H9 (cell line): ENCODE results near the gene P4HB. TPM values are rescaled to one million over a fixed set of nuclear protein-coding genes. Genes with fewer than 3 reads are reported as not detected.

Source experiments
- DNase-seq: peaks from one replicate; pipeline ENCODE4 v3.0.0-alpha.2; 2017
- H2AFZ ChIP-seq: one replicate; pipeline ENCODE4 v1.6.1; 2013; ENCODE audit warnings: mild to moderate bottlenecking, low read length, control low read depth, moderate library complexity
- H2AK5ac ChIP-seq: 2 replicates; pipeline ENCODE4 v1.6.1; 2013; ENCODE audit warnings: low read length, control low read depth, mixed read lengths; ENCODE audit not compliant: insufficient read length
- H2BK120ac ChIP-seq: one replicate; pipeline ENCODE4 v1.6.1; 2013; ENCODE audit warnings: low read depth, mild to moderate bottlenecking, low read length, control low read depth, inconsistent platforms; ENCODE audit not compliant: poor library complexity, severe bottlenecking
- H2BK12ac ChIP-seq: 2 replicates; pipeline ENCODE4 v1.6.1; 2013; ENCODE audit warnings: low read length, control low read depth, mixed read lengths, low read depth; ENCODE audit not compliant: insufficient read length
- H2BK15ac ChIP-seq: 2 replicates; pipeline ENCODE4 v1.6.1; 2013; ENCODE audit warnings: low read depth, low read length, control low read depth
- H2BK20ac ChIP-seq: one replicate; pipeline ENCODE4 v1.6.1; 2013; ENCODE audit warnings: low read depth, mild to moderate bottlenecking, low read length, control low read depth, inconsistent platforms; ENCODE audit not compliant: poor library complexity, severe bottlenecking
- H2BK5ac ChIP-seq: 2 replicates; pipeline ENCODE4 v1.6.1; 2013; ENCODE audit warnings: low read length, control low read depth, mixed read lengths; ENCODE audit not compliant: insufficient read length
- H3K14ac ChIP-seq: 2 replicates; pipeline ENCODE4 v1.6.1; 2013; ENCODE audit warnings: low read length, control low read depth; ENCODE audit not compliant: insufficient read depth
- H3K18ac ChIP-seq: 2 replicates; pipeline ENCODE4 v1.6.1; 2013; ENCODE audit warnings: low read depth, mild to moderate bottlenecking, mixed read lengths, low read length, control low read depth; ENCODE audit not compliant: insufficient read length
- H3K23ac ChIP-seq: 2 replicates; pipeline ENCODE4 v1.6.1; 2013; ENCODE audit warnings: low read length, control low read depth, mixed read lengths, low read depth; ENCODE audit not compliant: insufficient read length
- H3K23me2 ChIP-seq: 2 replicates; pipeline ENCODE4 v1.6.1; 2013; ENCODE audit warnings: low read depth, mild to moderate bottlenecking, mixed read lengths, low read length, control low read depth; ENCODE audit not compliant: insufficient read length, poor library complexity, severe bottlenecking
- H3K27ac ChIP-seq: 2 replicates; pipeline ENCODE4 v1.5.1; 2013; ENCODE audit warnings: low read length, control low read depth, mixed read lengths, low read depth; ENCODE audit not compliant: insufficient read length
- H3K27me3 ChIP-seq: 2 replicates; pipeline ENCODE4 v1.6.1; 2013; ENCODE audit warnings: low read length, control low read depth, inconsistent platforms; ENCODE audit not compliant: insufficient read depth
- H3K4ac ChIP-seq: 2 replicates; pipeline ENCODE4 v1.6.1; 2013; ENCODE audit warnings: low read depth, mild to moderate bottlenecking, control low read depth, inconsistent platforms, low read length, moderate library complexity
- H3K4me1 ChIP-seq: 2 replicates; pipeline ENCODE4 v1.6.1; 2013; ENCODE audit warnings: low read length, control low read depth, inconsistent platforms; ENCODE audit not compliant: insufficient read depth
- H3K4me2 ChIP-seq: 2 replicates; pipeline ENCODE4 v1.6.1; 2013; ENCODE audit warnings: low read length, control low read depth, mixed read lengths; ENCODE audit not compliant: insufficient read length, insufficient read depth
- H3K56ac ChIP-seq: 2 replicates; pipeline ENCODE4 v1.6.1; 2013; ENCODE audit warnings: low read depth, mild to moderate bottlenecking, mixed read lengths, low read length, control low read depth; ENCODE audit not compliant: insufficient read length
- H3K79me1 ChIP-seq: 2 replicates; pipeline ENCODE4 v1.6.1; 2013; ENCODE audit warnings: low read depth, mild to moderate bottlenecking, moderate library complexity, low read length, control low read depth, inconsistent platforms; ENCODE audit not compliant: insufficient read depth, poor library complexity, severe bottlenecking
- H3K79me2 ChIP-seq: 2 replicates; pipeline ENCODE4 v1.6.1; 2013; ENCODE audit warnings: low read length, control low read depth, inconsistent platforms; ENCODE audit not compliant: insufficient read depth
- H3K9ac ChIP-seq: 2 replicates; pipeline ENCODE4 v1.6.1; 2013; ENCODE audit warnings: low read length, control low read depth, mixed read lengths; ENCODE audit not compliant: insufficient read length; ENCODE audit errors: extremely low read depth
- H3K9me3 ChIP-seq: one replicate; pipeline ENCODE4 v1.6.1; 2013; ENCODE audit warnings: low read depth, low read length, inconsistent platforms; ENCODE audit not compliant: control insufficient read depth
- H3T11ph ChIP-seq: one replicate; pipeline ENCODE4 v1.6.1; 2013; ENCODE audit warnings: mild to moderate bottlenecking, low read length, control low read depth, inconsistent platforms
- H4K20me1 ChIP-seq: one replicate; pipeline ENCODE4 v1.6.1; 2013; ENCODE audit not compliant: control insufficient read depth, insufficient read length, insufficient read depth
- H4K5ac ChIP-seq: 2 replicates; pipeline ENCODE4 v1.6.1; 2013; ENCODE audit warnings: low read depth, mild to moderate bottlenecking, mixed read lengths, low read length, control low read depth; ENCODE audit not compliant: insufficient read length
- H4K8ac ChIP-seq: replicated peaks from 2 replicates; pipeline ENCODE4 v1.6.1; 2013; ENCODE audit warnings: low read length, control low read depth, mixed read lengths, low read depth; ENCODE audit not compliant: insufficient read length
- H4K91ac ChIP-seq: 2 replicates; pipeline ENCODE4 v1.6.1; 2013; ENCODE audit warnings: low read depth, mild to moderate bottlenecking, moderate library complexity, mixed read lengths, low read length, control low read depth; ENCODE audit not compliant: insufficient read length
- H3K27ac Mint-ChIP-seq, 3 experiments: 2 replicates in 2 of 3; 3 replicates in 1 of 3; pipeline ENCODE4 v1.8.0; 2020 to 2021; ENCODE audit warnings: mixed read lengths in 3 of 3, mild to moderate bottlenecking in 1 of 3, moderate library complexity in 1 of 3
- H3K27me3 Mint-ChIP-seq: 2 replicates; pipeline ENCODE4 v1.8.0; 2021; ENCODE audit warnings: low read depth, mild to moderate bottlenecking, moderate library complexity, mixed read lengths
- H3K36me3 Mint-ChIP-seq, 3 experiments: 2 replicates in 2 of 3; 3 replicates in 1 of 3; pipeline ENCODE4 v1.8.0; 2020 to 2021; ENCODE audit warnings: low read depth in 3 of 3, mixed read lengths in 3 of 3; ENCODE audit not compliant: insufficient read depth in 1 of 3
- H3K4me1 Mint-ChIP-seq, 2 experiments: 2 replicates each; pipeline ENCODE4 v1.8.0; 2020; ENCODE audit warnings: mixed read lengths in 2 of 2
- H3K4me3 Mint-ChIP-seq, 2 experiments: 2 replicates in 1 of 2; 3 replicates in 1 of 2; pipeline ENCODE4 v1.8.0; 2020 to 2021; ENCODE audit warnings: mild to moderate bottlenecking in 2 of 2, mixed read lengths in 2 of 2, moderate library complexity in 1 of 2
- H3K9me3 Mint-ChIP-seq, 2 experiments: 2 replicates in 1 of 2; 3 replicates in 1 of 2; pipeline ENCODE4 v1.8.0; 2020; ENCODE audit warnings: mild to moderate bottlenecking in 2 of 2, mixed read lengths in 2 of 2, moderate library complexity in 1 of 2
- WGBS: extraction: QIAGEN DNeasy Blood & Tissue Kit; methylation state at CpG from one replicate; pipeline ENCODE4 v1.1.7; 2013; ENCODE audit warnings: missing lambda C conversion rate, low lambda C conversion rate, mixed read lengths; ENCODE audit not compliant: insufficient read length; ENCODE audit errors: extremely low coverage; 5-methylcytosine and 5-hydroxymethylcytosine counted together
- total RNA-seq: library from RNA; stranded (reverse); gene quantifications from 2 replicates; pipeline ENCODE4 v1.2.1, GENCODE V29; 2021
- TF ChIP-seq, protein P1 (sequence below): fragments of 200-600 bp; sonication (generic); conservative IDR thresholded peaks from 3 replicates; pipeline ENCODE4 v1.8.0; 2021; ENCODE audit warnings: antibody characterized with exemption, mild to moderate bottlenecking

The P4HB gene
- total RNA-seq, 1 experiment from 2014 or later: 366 TPM

DNA sequence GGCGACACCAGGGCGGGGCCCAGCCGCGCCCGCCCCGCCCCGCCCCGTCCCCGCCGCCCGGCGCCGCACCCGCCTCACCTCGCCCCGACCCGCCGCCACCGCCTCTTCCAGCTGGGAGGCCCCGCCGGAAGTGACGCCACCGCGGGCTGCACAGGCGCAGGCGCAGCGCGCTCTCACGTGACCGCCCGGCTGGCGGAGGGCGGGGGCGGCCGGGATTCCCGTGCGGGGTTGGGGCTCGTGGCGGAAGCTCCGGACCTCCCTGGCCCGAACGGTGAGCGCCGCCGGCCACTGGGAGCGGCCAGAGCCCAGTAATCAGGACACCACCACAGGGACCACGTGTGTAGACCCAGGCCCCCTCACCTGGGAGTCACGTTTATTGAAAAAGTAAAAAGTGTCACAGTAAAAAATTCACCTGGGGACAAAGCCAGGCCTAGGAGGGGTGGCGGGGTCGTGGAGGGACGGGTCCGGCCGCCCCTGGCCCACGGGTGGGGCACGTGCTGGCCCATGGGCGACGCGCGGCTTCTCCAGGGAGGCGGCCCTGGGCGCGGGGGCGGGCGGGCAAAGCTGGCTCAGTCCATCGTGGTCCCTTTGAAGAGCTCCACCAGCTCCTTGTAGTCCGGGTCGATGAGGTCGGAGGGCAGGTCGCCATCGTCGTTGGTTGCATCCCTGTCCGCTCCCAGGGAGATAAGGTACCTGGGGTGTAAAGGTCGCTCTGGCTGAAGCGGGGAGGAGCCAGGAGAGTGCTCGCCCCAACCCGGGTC lies 27.0 kb downstream of the P4HB start, which contains the start of gene MCRIP1:
Gene MCRIP1, minus strand, starts transcription at position 132 of the 761 bp plus-strand sequence. CDS start 8,785 bp downstream, outside the sequence.
- H3K9ac ChIP-seq: peak within 1 kb of the TSS; percentile 98
- H3K9me3 ChIP-seq: no peaks in the 10 kb centered on the region
- no CpG with 5 or more reads among the region's 76 CpGs for WGBS
- peak within 1 kb of the TSS; percentile 56 for H4K8ac ChIP-seq
- H3K27ac Mint-ChIP-seq: peak within 1 kb of the TSS; percentile 83 to 96 (median 84); a peak in 4 of 7 replicates
- H4K91ac ChIP-seq: no peak within 1 kb of the TSS
- TF ChIP-seq, protein P1, sequence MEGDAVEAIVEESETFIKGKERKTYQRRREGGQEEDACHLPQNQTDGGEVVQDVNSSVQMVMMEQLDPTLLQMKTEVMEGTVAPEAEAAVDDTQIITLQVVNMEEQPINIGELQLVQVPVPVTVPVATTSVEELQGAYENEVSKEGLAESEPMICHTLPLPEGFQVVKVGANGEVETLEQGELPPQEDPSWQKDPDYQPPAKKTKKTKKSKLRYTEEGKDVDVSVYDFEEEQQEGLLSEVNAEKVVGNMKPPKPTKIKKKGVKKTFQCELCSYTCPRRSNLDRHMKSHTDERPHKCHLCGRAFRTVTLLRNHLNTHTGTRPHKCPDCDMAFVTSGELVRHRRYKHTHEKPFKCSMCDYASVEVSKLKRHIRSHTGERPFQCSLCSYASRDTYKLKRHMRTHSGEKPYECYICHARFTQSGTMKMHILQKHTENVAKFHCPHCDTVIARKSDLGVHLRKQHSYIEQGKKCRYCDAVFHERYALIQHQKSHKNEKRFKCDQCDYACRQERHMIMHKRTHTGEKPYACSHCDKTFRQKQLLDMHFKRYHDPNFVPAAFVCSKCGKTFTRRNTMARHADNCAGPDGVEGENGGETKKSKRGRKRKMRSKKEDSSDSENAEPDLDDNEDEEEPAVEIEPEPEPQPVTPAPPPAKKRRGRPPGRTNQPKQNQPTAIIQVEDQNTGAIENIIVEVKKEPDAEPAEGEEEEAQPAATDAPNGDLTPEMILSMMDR: no peak
- peak within 1 kb of the TSS; percentile 96 for H3K18ac ChIP-seq
- peaks cover 12 to 16% of the 10 kb centered on the region in 2 experiments for H3K4me1 Mint-ChIP-seq
- no peaks in the 10 kb centered on the region; the same call in 1 of the 2 replicates for H3K27me3 Mint-ChIP-seq
- no peak within 1 kb of the TSS for H2BK12ac ChIP-seq
- H2AK5ac ChIP-seq: no peak within 1 kb of the TSS
- H3K14ac ChIP-seq: peak within 1 kb of the TSS; percentile 95
- DNase-seq: peak; percentile 98
- H3T11ph ChIP-seq: no peak within 1 kb of the TSS
- no peak within 1 kb of the TSS for H2BK15ac ChIP-seq
- peaks cover 3% of the 10 kb centered on the region; the same call in 1 of the 2 replicates for H3K4me1 ChIP-seq
- peaks cover 17% of the 10 kb centered on the region for H3K23me2 ChIP-seq
- H3K4ac ChIP-seq: peak within 1 kb of the TSS; percentile 2; the same call in 1 of the 2 replicates
- no peaks in the 10 kb centered on the region for H3K27me3 ChIP-seq
- no peaks in the 10 kb centered on the region for H4K20me1 ChIP-seq
- peak within 1 kb of the TSS; percentile 87 to 94 for H3K4me3 Mint-ChIP-seq
- peak within 1 kb of the TSS; percentile 1 for H3K56ac ChIP-seq
- H3K79me2 ChIP-seq: peaks cover 8% of the 10 kb centered on the region; the same call in 1 of the 2 replicates
- no peak within 1 kb of the TSS for H4K5ac ChIP-seq
- no peak within 1 kb of the TSS for H2BK120ac ChIP-seq
- no peak within 1 kb of the TSS for H2AFZ ChIP-seq
- peak within 1 kb of the TSS; percentile 75 for H3K4me2 ChIP-seq
- peaks cover 7% of the 10 kb centered on the region for H3K79me1 ChIP-seq
- no peak within 1 kb of the TSS for H3K23ac ChIP-seq
- no peaks in the 10 kb centered on the region for H3K9me3 Mint-ChIP-seq
- H2BK20ac ChIP-seq: no peak within 1 kb of the TSS
- H3K27ac ChIP-seq: no peak within 1 kb of the TSS
- H2BK5ac ChIP-seq: no peak within 1 kb of the TSS
- peaks cover 0 to 6% (median 0%) of the 10 kb centered on the region in 3 experiments; a peak in 4 of 7 replicates for H3K36me3 Mint-ChIP-seq
